GM19193 (cell line): ENCODE data around the gene TRIM56.
A peak's percentile ranks its signal among the peaks of the same experiment; 100 is the strongest.

Experiments used
- POLR2A ChIP-seq: IDR thresholded peaks from 4 replicates; pipeline ENCODE4 v1.6.1; 2011; ENCODE audit not compliant: insufficient read depth, insufficient read length; ENCODE audit errors: extremely low read depth

Gene TRIM56, protein sequence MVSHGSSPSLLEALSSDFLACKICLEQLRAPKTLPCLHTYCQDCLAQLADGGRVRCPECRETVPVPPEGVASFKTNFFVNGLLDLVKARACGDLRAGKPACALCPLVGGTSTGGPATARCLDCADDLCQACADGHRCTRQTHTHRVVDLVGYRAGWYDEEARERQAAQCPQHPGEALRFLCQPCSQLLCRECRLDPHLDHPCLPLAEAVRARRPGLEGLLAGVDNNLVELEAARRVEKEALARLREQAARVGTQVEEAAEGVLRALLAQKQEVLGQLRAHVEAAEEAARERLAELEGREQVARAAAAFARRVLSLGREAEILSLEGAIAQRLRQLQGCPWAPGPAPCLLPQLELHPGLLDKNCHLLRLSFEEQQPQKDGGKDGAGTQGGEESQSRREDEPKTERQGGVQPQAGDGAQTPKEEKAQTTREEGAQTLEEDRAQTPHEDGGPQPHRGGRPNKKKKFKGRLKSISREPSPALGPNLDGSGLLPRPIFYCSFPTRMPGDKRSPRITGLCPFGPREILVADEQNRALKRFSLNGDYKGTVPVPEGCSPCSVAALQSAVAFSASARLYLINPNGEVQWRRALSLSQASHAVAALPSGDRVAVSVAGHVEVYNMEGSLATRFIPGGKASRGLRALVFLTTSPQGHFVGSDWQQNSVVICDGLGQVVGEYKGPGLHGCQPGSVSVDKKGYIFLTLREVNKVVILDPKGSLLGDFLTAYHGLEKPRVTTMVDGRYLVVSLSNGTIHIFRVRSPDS

DNA sequence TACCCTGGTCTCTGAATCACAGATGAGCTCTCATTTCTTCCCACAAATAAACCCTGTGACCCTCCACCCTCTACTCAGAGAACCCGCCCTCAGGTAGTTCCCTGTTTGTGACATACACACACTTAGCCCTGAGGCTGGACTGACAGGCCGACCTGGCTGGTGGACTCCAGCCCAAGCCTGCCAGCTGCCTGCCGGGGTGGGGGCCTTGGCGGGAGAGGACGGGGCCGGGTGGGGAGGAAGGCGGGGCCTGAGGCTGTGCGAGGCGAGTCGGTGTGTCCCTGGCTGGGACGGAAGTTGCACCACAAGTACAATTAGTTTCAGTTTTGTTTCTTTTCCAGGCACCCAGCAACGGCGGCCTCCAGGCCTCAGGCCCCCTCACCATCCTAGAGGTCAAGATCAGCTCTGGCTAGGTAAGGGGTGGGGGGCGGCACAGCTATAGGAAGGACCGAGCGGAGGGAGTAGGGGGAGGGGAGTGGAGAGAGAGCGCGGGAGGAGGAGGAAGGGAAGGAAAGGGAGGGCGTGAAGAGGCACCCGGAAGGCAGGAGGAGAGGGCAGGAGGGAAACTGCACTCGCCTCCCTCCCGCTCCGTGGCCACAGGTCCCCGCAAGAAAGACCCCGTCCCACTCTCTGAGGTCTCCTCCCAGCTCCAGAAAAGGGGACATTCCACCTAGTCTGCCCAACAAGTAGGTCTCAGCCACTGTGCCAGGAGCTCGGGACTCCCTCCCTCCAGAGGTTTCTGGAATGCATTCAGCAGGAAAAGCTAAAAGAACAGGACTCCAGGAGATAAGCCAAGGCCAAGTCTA, at the start of gene TRIM56:
Gene TRIM56 (plus strand): TSS at position 320 of the 803 bp plus-strand sequence. CDS start 1,832 bp downstream, outside the sequence.
- TF ChIP-seq POLR2A: peak; percentile 70

DNA sequence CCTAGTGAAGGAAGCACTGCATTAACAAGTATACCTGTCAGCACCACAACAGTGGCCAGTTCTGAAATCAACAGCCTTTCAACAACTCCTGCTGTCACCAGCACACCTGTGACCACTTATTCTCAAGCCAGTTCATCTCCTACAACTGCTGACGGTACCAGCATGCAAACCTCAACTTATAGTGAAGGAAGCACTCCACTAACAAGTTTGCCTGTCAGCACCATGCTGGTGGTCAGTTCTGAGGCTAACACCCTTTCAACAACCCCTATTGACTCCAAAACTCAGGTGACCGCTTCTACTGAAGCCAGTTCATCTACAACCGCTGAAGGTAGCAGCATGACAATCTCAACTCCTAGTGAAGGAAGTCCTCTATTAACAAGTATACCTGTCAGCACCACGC, 49.3 kb upstream of the TRIM56 start:
- TF ChIP-seq POLR2A: no peak

DNA sequence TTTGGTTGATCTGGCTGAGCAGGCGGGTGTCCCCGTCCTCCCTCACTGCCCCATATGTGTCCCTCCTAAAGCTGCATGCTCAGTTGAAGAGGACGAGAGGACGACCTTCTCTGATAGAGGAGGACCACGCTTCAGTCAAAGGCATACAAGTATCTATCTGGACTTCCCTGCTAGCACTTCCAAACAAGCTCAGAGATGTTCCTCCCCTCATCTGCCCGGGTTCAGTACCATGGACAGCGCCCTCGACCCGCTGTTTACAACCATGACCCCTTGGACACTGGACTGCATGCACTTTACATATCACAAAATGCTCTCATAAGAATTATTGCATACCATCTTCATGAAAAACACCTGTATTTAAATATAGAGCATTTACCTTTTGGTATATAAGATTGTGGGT, 26.9 kb upstream of the TRIM56 start:
- TF ChIP-seq POLR2A: no peak

DNA sequence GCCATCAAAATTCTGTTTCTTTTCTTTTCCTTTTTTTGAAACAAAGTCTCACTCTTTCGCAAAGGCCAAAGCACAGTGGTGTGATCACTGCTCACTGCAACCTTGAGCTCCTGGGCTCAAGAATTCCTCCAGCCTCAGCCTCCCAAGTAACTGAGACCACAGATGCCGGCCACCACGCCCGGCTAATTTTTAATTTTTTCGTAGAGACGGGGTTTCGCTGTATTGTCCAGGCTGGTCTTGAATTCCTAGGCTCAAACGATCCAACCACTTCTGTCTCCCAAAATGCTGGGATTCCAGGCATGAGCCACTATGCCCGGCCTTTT, 25.7 kb upstream of the TRIM56 start:
- TF ChIP-seq POLR2A: no peak

DNA sequence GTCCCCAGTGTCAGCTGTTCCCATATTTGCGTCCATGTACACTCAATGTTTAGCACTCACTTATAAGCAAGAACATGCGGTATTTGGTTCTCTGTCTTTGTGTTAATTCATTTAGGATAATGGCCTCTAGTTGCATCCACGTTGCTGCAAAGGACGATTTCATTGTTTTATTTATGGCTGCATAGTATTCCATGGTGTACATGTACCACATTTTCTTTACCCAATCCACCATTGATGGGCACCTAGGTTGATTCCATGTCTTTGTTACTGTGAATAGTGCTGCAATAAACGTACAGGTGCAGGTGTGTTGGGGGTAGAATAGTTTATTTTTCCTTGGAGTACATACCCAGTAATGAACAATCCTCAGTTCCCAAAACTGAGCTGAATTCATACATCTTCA, 24.3 kb upstream of the TRIM56 start:
- no peak for TF ChIP-seq POLR2A

DNA sequence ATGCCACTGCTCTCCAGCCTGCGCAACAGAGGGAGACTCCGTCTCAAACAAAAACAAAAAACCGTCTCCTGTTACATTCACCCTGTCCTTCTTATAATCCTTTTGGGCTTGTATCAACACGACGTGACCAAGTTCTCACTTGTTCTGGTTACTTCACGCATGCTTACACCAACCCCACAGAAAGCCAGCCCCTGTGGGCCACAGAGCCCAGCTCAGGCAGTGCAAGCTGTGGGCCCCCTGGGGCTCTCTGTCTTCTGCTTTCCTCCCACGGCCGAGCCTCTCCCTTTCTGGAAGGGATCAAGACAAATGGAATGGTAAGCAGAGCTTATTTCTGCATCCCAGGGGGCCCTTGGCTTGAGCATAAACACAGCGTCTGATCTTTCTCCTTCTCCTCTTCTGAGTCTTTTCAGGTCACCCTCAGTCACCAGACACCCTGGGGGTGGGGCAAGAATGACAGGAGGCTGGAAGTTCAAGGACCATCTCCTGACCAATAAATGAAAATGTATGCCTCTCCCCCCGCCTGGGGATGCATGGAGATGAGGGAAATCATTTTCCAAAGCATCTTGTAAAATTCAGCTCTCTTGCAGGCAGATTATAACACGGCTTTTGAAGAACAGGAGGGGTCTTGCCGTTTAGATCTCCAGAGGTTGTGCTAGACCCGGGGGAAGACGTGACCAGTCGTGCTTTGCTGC, 19.0 kb upstream of the TRIM56 start:
- TF ChIP-seq POLR2A: no peak

DNA sequence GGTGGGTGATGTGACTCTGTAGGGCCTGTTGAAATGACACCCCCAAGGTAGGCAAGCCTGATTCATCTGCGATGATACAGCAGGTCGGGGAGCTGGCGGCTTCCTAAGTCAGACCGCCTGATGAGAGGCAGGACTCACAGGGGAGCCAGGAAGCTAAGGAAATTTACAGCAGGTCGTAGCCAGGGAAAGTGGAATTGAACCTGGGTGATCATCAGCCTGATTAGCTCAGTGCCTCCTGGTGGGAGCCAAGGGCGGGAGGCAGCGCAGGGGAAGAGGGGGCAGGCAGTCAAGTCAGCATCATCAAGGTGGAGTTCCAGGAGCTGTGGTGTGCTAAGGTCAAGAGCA, 18.5 kb upstream of the TRIM56 start:
- no peak for TF ChIP-seq POLR2A

DNA sequence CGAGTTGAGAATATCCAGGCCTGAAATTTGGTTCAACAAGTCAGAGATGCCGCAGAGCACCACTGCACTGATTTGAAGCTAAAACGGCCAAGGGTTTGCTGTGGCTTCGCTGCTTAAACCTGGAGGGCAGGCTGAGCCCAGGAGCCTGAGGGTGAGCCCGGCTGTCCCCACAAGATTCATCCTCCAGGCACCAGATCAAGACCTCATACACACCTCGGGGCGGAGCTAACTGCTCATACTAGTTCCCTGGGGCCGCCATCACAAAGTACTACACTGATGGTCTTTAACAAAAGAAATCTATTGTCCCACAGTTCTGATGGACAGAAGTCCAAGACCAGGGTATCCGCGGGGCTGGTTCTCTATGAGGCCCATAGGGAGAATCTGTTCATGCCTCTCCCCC, 16.9 kb upstream of the TRIM56 start:
- TF ChIP-seq POLR2A: no peak

DNA sequence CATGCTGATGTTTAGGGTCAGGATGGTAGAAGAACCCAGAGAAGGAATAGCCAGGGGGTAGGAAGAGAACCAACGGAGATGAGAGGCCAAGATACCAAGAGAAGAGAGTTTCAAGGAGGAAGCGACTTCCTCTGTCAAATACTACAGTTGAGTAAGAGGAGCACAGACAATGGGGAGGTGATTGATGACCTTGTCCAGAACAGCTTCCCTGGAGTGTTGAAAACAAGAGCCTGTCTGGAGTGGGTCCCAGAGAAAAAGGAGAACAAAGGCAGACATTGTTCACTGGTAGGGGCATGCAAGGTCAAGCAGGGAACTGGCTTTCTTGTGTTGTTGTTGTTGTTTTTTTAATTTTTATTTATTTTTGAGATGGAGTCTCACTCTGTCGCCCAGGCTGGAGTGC, 9.6 kb upstream of the TRIM56 start:
- TF ChIP-seq POLR2A: no peak

DNA sequence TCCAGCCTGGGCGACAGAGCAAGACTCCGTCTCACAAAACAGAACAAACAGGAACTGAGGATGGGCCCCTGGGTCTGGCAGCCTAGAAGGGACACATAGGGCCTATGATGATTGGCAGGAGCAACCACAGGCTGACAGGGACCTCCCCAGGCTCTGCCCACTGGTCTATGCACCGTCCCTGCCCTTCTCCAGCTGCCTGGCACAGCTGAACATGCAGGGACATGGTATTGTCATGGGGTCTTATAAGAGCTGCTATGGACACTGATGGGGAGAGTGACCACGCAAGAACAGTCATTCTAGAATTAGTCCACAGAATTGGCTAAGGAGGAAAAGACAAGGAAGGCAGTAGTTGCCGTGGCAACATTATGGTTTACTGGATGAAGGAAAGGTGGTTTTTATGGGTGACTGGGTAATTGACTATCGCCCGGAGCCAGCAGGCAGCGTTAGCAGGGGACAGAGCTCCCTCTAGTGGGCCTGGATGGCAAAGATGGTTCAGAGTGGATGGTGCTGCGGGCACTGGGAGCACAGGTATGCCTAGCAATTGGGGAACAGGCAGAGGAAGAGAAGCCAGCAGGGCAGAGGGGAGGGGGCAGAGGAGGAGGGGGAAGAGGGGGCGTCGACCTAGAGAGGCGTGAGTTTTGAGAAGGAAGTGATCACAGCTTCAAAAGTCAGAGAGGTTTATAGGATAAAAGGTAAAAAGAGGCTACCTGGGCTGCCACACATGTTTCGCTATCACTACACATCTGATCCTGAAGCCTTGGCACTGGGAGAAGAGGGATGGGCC, 7.8 kb upstream of the TRIM56 start:
- TF ChIP-seq POLR2A: no peak

DNA sequence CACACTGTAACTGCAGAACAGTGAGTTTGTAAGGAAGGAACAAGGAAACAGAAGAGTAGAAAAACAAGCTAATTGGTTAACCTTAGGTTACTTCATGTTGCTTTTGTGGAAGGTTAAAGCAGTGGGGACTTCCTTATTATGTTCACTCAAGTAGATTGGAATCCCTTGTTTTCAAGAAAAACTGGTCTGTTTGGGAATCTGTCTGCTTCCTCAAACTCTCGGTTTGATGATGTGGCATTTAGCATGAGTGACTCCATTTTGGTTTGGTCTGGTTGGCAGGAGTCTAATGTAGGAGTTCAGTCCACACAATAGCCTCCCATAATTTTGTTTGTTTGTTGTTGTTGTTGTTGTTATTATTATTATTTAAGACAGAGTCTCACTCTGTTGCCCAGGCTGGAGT, 3.8 kb upstream of the TRIM56 start:
- no peak for TF ChIP-seq POLR2A

DNA sequence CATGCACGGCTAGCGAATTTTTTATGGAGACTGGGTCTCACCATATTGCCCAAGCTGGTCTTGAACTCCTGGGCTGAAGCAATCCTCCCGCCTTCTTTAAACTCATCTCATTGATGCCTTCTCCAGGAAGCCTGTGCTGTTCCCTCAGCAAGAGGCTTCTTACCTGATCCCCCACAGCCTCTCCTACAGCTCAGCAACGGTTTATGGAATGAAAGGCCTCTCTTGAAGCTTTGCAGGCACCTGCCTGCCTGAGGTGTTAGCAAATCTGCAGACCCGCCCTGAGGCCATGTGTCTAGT, 468 bp upstream of the TRIM56 start:
- no peak for TF ChIP-seq POLR2A

DNA sequence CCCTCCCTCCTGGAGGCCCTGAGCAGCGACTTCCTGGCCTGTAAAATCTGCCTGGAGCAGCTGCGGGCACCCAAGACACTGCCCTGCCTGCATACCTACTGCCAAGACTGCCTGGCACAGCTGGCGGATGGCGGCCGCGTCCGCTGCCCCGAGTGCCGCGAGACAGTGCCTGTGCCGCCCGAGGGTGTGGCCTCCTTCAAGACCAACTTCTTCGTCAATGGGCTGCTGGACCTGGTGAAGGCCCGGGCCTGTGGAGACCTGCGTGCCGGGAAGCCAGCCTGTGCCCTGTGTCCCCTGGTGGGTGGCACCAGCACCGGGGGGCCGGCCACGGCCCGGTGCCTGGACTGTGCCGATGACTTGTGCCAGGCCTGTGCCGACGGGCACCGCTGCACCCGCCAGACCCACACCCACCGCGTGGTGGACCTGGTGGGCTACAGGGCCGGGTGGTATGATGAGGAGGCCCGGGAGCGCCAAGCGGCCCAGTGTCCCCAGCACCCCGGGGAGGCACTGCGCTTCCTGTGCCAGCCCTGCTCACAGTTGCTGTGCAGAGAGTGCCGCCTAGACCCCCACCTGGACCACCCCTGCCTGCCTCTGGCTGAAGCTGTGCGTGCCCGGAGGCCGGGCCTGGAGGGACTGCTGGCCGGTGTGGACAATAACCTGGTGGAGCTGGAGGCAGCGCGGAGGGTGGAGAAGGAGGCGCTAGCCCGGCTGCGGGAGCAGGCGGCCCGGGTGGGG, 2.2 kb downstream of the TRIM56 start:
- no peak for TF ChIP-seq POLR2A

DNA sequence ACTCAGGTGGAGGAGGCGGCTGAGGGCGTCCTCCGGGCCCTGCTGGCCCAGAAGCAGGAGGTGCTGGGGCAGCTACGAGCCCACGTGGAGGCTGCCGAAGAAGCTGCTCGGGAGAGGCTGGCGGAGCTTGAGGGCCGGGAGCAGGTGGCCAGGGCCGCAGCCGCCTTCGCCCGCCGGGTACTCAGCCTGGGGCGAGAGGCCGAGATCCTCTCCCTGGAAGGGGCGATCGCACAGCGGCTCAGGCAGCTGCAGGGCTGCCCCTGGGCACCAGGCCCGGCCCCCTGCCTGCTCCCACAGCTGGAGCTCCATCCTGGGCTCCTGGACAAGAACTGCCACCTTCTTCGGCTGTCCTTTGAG, 2.8 kb downstream of the TRIM56 start:
- TF ChIP-seq POLR2A: no peak
